ENCODE results near the gene TNIP3. TPM values are rescaled to one million over a fixed set of nuclear protein-coding genes. Genes with fewer than 3 reads are reported as not detected.

TNIP3 gene, protein sequence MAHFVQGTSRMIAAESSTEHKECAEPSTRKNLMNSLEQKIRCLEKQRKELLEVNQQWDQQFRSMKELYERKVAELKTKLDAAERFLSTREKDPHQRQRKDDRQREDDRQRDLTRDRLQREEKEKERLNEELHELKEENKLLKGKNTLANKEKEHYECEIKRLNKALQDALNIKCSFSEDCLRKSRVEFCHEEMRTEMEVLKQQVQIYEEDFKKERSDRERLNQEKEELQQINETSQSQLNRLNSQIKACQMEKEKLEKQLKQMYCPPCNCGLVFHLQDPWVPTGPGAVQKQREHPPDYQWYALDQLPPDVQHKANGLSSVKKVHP
- polyA plus RNA-seq (2013) = 0.18 and 0.22 TPM in 2 replicates

DNA sequence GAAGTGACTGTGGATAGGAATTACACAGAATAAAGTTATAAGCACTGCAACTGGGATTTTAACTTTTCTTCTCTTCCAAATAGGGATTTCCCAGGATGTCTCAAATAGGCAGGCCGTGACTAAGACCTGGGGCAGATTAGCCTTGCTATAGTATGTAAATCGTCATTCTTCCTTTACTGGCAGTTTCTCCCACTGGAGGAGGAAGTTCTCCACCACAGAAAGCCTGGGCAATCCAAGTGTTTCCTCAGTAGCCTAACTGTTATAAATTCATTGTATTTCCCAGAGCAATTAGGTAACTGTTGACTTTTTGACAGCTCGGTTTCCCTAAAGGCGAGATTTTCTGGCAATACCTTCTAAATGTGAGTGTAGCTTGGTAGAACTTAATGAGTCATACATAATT lies at the start of gene TNIP3:
Gene TNIP3 (minus strand): TSS at position 31 of the 400 bp plus-strand sequence. CDS start 196 bp downstream, outside the sequence.
- no peak within 1 kb of the TSS for H3K27ac ChIP-seq (ENCODE audit: low read depth, low read length)

DNA sequence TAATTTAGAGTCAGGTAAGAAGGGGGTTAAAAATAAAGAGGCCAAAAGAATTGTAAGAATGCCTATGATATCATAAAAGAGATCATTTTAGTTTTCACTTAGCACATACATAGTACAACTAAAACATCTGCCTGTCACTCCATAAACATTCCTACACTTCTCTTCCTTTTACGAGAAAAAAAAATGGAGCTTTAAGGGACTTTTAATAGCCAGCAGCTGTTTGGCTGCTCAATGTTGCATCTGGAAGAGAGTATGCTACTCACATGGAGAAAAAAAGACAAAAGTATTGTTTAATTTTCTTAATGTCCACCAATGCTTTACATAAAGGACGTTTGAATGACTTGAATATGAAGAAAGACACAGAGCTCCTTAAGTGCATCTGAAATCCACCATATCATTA lies 48.7 kb upstream of the TNIP3 start:
- no peak overlapping the region for H3K4ac ChIP-seq (ENCODE audit: low read depth, low read length)
- DNase-seq = no peak
- WGBS (ENCODE audit: extremely low coverage, insufficient coverage, insufficient read length) = no CpG with 5 or more reads among the region's 2 CpGs

More for the DNA sequence above, at the start of gene TNIP3:
- Histone ChIP-seq H2AFZ (ENCODE audit: insufficient read depth, low read length, poor library complexity) (no peak within 1 kb of the TSS), H4K12ac (ENCODE audit: low read depth, low read length) (no peak within 1 kb of the TSS), H4K8ac (ENCODE audit: low read depth, low read length) (no peak within 1 kb of the TSS), H3K23ac (ENCODE audit: low read length) (no peak within 1 kb of the TSS), H3K4me3 (ENCODE audit: low read depth, low read length) (no peak within 1 kb of the TSS), H2BK120ac (ENCODE audit: insufficient read depth, low read length, poor library complexity) (no peak within 1 kb of the TSS), H3K4me1 (ENCODE audit: control insufficient read depth in 1 of 2, insufficient read depth in 2 of 2, low read length in 2 of 2) (no peaks in the 10 kb centered on the region), H3K79me1 (ENCODE audit: low read length) (no peaks in the 10 kb centered on the region), H3K79me2 (ENCODE audit: control insufficient read depth, insufficient read depth, low read length, poor library complexity) (no peaks in the 10 kb centered on the region), H3K9me3 (ENCODE audit: insufficient read depth, low read depth, low read length) (no peaks in the 10 kb centered on the region), H3K36me3 (ENCODE audit: control insufficient read depth in 1 of 2, insufficient read depth in 2 of 2, low read length in 2 of 2) (no peaks in the 10 kb centered on the region), H2BK12ac (ENCODE audit: low read length) (no peak within 1 kb of the TSS), H3K4ac (ENCODE audit: low read depth, low read length) (no peak within 1 kb of the TSS), H2AK5ac (ENCODE audit: low read length) (no peak within 1 kb of the TSS), H3K18ac (ENCODE audit: low read length) (no peak within 1 kb of the TSS), H3K14ac (ENCODE audit: low read length) (no peak within 1 kb of the TSS), H2BK5ac (ENCODE audit: low read depth, low read length, poor library complexity) (no peak within 1 kb of the TSS), H3K27me3 (ENCODE audit: insufficient read depth, low read length) (no peaks in the 10 kb centered on the region), H4K91ac (ENCODE audit: low read depth, low read length) (no peak within 1 kb of the TSS), H3K4me2 (ENCODE audit: low read length) (no peak within 1 kb of the TSS), H3K9ac (ENCODE audit: low read length) (no peak within 1 kb of the TSS)
- no CpG with 5 or more reads among the region's 4 CpGs for WGBS (ENCODE audit: extremely low coverage, insufficient coverage, insufficient read length)
- peak; percentile 18 to 38 for DNase-seq

DNA sequence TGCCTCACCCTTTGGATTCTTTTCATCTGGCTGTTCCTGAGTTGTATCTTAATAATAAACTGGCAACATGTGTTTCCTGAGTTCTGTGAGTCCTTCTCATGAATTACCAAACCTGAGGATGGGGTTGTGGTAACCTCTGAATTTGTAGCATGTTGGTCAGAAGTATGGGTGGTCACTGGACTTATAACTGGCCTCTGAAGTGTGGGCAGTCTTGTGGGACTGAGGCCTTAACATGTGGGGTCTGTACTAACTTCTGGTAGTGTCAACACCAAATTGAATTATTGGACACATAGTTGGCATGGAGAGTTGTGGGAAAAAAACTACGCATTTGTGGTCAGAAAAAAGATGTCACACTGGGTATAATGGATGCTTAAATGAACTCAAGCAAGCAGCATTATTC lies 45.0 kb upstream of the TNIP3 start:
- Histone ChIP-seq H3K4me3 (ENCODE audit: low read depth, low read length) (no peak overlapping the region), H2AK5ac (ENCODE audit: low read length) (no peak overlapping the region), H3K4me1 (ENCODE audit: control insufficient read depth in 1 of 2, insufficient read depth in 2 of 2, low read length in 2 of 2) (no peaks in the 10 kb centered on the region), H3K4ac (ENCODE audit: low read depth, low read length) (no peak overlapping the region), H2BK5ac (ENCODE audit: low read depth, low read length, poor library complexity) (no peak overlapping the region), H3K27ac (ENCODE audit: low read depth, low read length) (no peak overlapping the region), H4K91ac (ENCODE audit: low read depth, low read length) (no peak overlapping the region), H2AFZ (ENCODE audit: insufficient read depth, low read length, poor library complexity) (no peak overlapping the region), H3K23ac (ENCODE audit: low read length) (no peak overlapping the region), H4K12ac (ENCODE audit: low read depth, low read length) (no peak overlapping the region), H2BK120ac (ENCODE audit: insufficient read depth, low read length, poor library complexity) (no peak overlapping the region), H2BK12ac (ENCODE audit: low read length) (no peak overlapping the region), H3K79me2 (ENCODE audit: control insufficient read depth, insufficient read depth, low read length, poor library complexity) (no peaks in the 10 kb centered on the region), H3K18ac (ENCODE audit: low read length) (no peak overlapping the region), H3K27me3 (ENCODE audit: insufficient read depth, low read length) (no peaks in the 10 kb centered on the region), H3K36me3 (ENCODE audit: control insufficient read depth in 1 of 2, insufficient read depth in 2 of 2, low read length in 2 of 2) (no peaks in the 10 kb centered on the region), H3K9me3 (ENCODE audit: insufficient read depth, low read depth, low read length) (no peaks in the 10 kb centered on the region), H3K14ac (ENCODE audit: low read length) (no peak overlapping the region), H4K8ac (ENCODE audit: low read depth, low read length) (no peak overlapping the region), H3K9ac (ENCODE audit: low read length) (no peak overlapping the region), H3K79me1 (ENCODE audit: low read length) (no peaks in the 10 kb centered on the region), H3K4me2 (ENCODE audit: low read length) (no peak overlapping the region)
- WGBS (ENCODE audit: extremely low coverage, insufficient coverage, insufficient read length) = no CpG with 5 or more reads among the region's 1 CpG
- no peak for DNase-seq

More for the DNA sequence above, 48.7 kb upstream of the TNIP3 start:
- Histone ChIP-seq H4K8ac (ENCODE audit: low read depth, low read length) (no peak overlapping the region), H3K79me2 (ENCODE audit: control insufficient read depth, insufficient read depth, low read length, poor library complexity) (no peaks in the 10 kb centered on the region), H2AK5ac (ENCODE audit: low read length) (no peak overlapping the region), H3K9ac (ENCODE audit: low read length) (no peak overlapping the region), H4K12ac (ENCODE audit: low read depth, low read length) (no peak overlapping the region), H2AFZ (ENCODE audit: insufficient read depth, low read length, poor library complexity) (no peak overlapping the region), H3K23ac (ENCODE audit: low read length) (no peak overlapping the region), H3K14ac (ENCODE audit: low read length) (no peak overlapping the region), H3K4me2 (ENCODE audit: low read length) (no peak overlapping the region), H2BK5ac (ENCODE audit: low read depth, low read length, poor library complexity) (no peak overlapping the region), H3K36me3 (ENCODE audit: control insufficient read depth in 1 of 2, insufficient read depth in 2 of 2, low read length in 2 of 2) (no peaks in the 10 kb centered on the region), H3K27ac (ENCODE audit: low read depth, low read length) (no peak overlapping the region), H3K27me3 (ENCODE audit: insufficient read depth, low read length) (no peaks in the 10 kb centered on the region), H3K18ac (ENCODE audit: low read length) (no peak overlapping the region), H4K91ac (ENCODE audit: low read depth, low read length) (no peak overlapping the region), H3K79me1 (ENCODE audit: low read length) (no peaks in the 10 kb centered on the region), H3K4me1 (ENCODE audit: control insufficient read depth in 1 of 2, insufficient read depth in 2 of 2, low read length in 2 of 2) (no peaks in the 10 kb centered on the region), H2BK120ac (ENCODE audit: insufficient read depth, low read length, poor library complexity) (no peak overlapping the region), H2BK12ac (ENCODE audit: low read length) (no peak overlapping the region), H3K9me3 (ENCODE audit: insufficient read depth, low read depth, low read length) (no peaks in the 10 kb centered on the region), H3K4me3 (ENCODE audit: low read depth, low read length) (no peak overlapping the region)

DNA sequence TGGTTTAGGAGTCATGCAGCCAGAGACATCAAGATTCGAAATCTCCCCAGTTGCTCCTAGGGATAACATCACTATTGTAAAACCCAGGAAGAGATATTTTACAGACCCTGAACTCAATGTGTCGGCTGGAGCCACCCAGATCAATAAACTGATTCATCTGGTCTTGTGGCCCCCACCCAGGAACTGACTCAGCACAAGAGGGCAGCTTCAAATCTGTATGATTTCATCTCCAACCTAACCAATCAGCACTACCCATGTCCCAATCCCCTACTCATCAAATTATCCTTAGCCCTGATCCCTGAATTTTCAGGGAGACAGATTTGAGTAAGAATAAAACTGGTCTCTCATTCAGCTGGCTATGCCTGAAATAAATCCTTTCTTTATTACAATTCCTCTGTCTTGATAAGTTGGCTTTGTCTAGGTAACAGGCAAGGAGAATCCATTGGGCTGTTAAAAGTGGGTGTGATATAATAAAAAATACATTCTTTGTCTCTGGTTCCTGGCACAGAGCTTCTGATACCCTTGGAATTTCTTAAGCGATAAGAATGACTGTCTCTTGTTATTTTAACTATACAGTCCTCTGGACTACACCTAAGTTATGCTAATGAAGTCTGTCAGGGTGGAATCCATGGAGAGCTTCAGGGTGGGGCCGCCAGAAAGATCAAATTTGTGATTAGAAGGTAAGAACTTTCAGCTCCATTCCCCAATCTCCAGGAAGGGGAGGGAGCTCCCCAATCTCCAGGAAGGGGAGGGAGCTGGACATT lies 44.3 kb upstream of the TNIP3 start:
- H4K8ac ChIP-seq (ENCODE audit: low read depth, low read length) = no peak overlapping the region
- H3K4me1 ChIP-seq (ENCODE audit: control insufficient read depth in 1 of 2, insufficient read depth in 2 of 2, low read length in 2 of 2) = no peaks in the 10 kb centered on the region
- no peak overlapping the region for H3K23ac ChIP-seq (ENCODE audit: low read length)
- no peaks in the 10 kb centered on the region for H3K79me2 ChIP-seq (ENCODE audit: control insufficient read depth, insufficient read depth, low read length, poor library complexity)
- H2AK5ac ChIP-seq (ENCODE audit: low read length) = no peak overlapping the region
- no CpG with 5 or more reads among the region's 4 CpGs for WGBS (ENCODE audit: extremely low coverage, insufficient coverage, insufficient read length)
- no peaks in the 10 kb centered on the region for H3K36me3 ChIP-seq (ENCODE audit: control insufficient read depth in 1 of 2, insufficient read depth in 2 of 2, low read length in 2 of 2)
- no peak overlapping the region for H4K91ac ChIP-seq (ENCODE audit: low read depth, low read length)
- DNase-seq = no peak
- no peaks in the 10 kb centered on the region for H3K27me3 ChIP-seq (ENCODE audit: insufficient read depth, low read length)
- no peak overlapping the region for H3K4me3 ChIP-seq (ENCODE audit: low read depth, low read length)
- H3K14ac ChIP-seq (ENCODE audit: low read length) = no peak overlapping the region
- H3K18ac ChIP-seq (ENCODE audit: low read length) = no peak overlapping the region
- no peak overlapping the region for H3K4ac ChIP-seq (ENCODE audit: low read depth, low read length)
- no peak overlapping the region for H2BK120ac ChIP-seq (ENCODE audit: insufficient read depth, low read length, poor library complexity)
- no peak overlapping the region for H3K9ac ChIP-seq (ENCODE audit: low read length)
- H2AFZ ChIP-seq (ENCODE audit: insufficient read depth, low read length, poor library complexity) = no peak overlapping the region
- no peak overlapping the region for H4K12ac ChIP-seq (ENCODE audit: low read depth, low read length)
- no peak overlapping the region for H3K4me2 ChIP-seq (ENCODE audit: low read length)
- no peak overlapping the region for H2BK5ac ChIP-seq (ENCODE audit: low read depth, low read length, poor library complexity)
- no peaks in the 10 kb centered on the region for H3K79me1 ChIP-seq (ENCODE audit: low read length)
- no peak overlapping the region for H3K27ac ChIP-seq (ENCODE audit: low read depth, low read length)
- H2BK12ac ChIP-seq (ENCODE audit: low read length) = no peak overlapping the region
- no peaks in the 10 kb centered on the region for H3K9me3 ChIP-seq (ENCODE audit: insufficient read depth, low read depth, low read length)
